ENCODE results near the gene PPM1L.

DNA sequence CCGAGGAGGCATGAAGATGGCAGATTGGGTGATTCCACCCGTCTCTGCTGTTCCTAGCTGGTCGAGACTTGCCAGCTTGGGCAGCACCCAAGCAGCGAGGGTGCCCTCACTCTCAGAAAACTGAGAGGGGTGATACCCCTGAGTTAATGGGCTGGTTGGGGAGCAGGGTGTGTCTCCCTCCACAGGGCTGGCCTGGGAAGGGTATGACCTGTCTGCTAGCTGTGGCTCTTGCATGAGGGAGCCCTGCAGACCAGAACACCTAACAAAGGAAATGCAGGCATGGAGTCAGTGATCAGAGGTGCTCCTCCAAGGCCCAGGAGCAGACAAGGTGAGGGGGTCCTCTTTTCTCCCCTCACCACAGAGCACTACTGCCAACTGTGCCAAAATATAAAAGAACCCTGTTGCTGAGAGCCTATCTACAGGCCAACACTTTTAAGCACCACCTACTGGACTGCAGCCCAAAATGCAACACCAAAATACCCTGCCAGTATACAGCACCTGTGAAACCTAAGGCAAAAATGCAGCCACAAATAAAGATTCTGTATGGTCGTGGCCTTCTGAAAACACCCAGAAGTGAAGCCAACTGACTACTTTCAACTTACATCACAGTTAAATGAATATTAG, 35.8 kb upstream of the PPM1L start:
- no peak for TF ChIP-seq PPARA (CRISPR knock-in tag; IDR thresholded peaks at IDR 0.05; ENCODE audit: borderline replicate concordance)
- TF ChIP-seq ZNF8 (CRISPR knock-in tag; IDR thresholded peaks at IDR 0.05): no peak
- no peak for TF ChIP-seq ZC3H10 (CRISPR knock-in tag; IDR thresholded peaks at IDR 0.05)
- TF ChIP-seq ISL1 (CRISPR knock-in tag; IDR thresholded peaks at IDR 0.05): no peak
- TF ChIP-seq OSR1 (CRISPR knock-in tag; IDR thresholded peaks at IDR 0.05): no peak

Data from SK-N-SH treated with all-trans-retinoic acid at 6 μM for 48 hours (cell line).